GM06990 (cell line): ENCODE measurements around the gene FBLIM1.

Experiments used
- DNase-seq: peaks from one replicate; pipeline ENCODE4 v3.0.0-alpha.2; 2011; ENCODE audit not compliant: insufficient read length; ENCODE audit errors: extremely low read depth
- H3K27me3 ChIP-seq: replicated peaks from 2 replicates; pipeline ENCODE4 v1.6.0; 2011; ENCODE audit warnings: low read length; ENCODE audit not compliant: control insufficient read depth, insufficient read depth
- H3K36me3 ChIP-seq: 2 replicates; pipeline ENCODE4 v1.5.1; 2011; ENCODE audit warnings: low read length; ENCODE audit not compliant: control insufficient read depth, insufficient read depth
- H3K4me3 ChIP-seq: replicated peaks from 2 replicates; pipeline ENCODE4 v1.5.1; 2011; ENCODE audit warnings: low read depth, mild to moderate bottlenecking, control low read depth, low read length
- TF ChIP-seq, protein P1 (sequence below): IDR thresholded peaks from 2 replicates; pipeline ENCODE4 v1.5.1; 2011; ENCODE audit warnings: low read length, control low read depth, mild to moderate bottlenecking, inconsistent platforms; ENCODE audit not compliant: insufficient read depth, poor library complexity, severe bottlenecking

Gene FBLIM1

DNA sequence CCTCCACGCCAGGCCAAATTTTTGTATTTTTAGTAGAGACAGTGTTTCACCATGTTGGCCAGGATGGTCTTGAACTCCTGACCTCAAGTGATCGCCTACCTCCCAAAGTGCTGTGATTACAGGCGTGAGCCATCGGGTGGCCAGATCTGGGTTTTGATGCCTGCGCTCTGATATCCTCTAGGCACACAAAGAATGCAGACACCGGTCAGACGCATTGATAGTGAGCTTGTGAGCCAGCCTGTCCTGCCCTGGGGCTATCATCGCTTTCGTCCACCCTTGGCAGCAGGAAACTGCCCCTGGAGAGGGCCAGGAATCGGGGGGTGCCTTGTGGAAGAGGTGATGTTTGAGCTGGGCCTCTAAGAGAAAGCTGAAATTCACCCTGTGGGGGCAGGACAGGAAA, 4.0 kb downstream of the FBLIM1 start:
- TF ChIP-seq, protein P1, sequence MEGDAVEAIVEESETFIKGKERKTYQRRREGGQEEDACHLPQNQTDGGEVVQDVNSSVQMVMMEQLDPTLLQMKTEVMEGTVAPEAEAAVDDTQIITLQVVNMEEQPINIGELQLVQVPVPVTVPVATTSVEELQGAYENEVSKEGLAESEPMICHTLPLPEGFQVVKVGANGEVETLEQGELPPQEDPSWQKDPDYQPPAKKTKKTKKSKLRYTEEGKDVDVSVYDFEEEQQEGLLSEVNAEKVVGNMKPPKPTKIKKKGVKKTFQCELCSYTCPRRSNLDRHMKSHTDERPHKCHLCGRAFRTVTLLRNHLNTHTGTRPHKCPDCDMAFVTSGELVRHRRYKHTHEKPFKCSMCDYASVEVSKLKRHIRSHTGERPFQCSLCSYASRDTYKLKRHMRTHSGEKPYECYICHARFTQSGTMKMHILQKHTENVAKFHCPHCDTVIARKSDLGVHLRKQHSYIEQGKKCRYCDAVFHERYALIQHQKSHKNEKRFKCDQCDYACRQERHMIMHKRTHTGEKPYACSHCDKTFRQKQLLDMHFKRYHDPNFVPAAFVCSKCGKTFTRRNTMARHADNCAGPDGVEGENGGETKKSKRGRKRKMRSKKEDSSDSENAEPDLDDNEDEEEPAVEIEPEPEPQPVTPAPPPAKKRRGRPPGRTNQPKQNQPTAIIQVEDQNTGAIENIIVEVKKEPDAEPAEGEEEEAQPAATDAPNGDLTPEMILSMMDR: no peak
- no peaks in the 10 kb centered on the region; the same call in 1 of the 2 replicates for H3K27me3 ChIP-seq
- no peak for DNase-seq
- no peaks in the 10 kb centered on the region for H3K36me3 ChIP-seq
- no peak overlapping the region for H3K4me3 ChIP-seq

DNA sequence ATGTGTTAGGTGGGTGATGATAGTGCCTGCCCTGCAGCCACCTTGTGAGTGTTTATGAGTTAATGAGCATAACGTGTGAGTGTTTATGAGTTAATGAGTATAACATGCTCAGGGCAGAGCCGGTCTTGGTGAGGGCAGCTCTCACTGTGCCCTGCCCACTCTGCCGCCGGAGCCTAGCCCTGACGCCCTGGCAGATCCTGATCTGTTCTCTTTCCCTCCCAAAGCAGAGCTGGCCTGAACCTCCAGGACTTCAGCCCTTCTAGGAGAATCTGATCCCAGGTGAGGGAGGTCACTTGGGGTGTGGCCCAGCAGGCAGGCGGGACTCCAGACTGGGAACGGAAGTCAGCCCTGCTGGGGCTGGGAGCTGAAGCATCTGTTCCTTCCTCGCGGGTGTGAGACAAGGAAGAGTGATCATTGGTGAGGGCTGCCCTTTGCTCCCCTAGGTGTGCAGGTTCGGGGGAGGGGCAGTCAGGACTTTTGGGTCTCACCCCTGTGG, 5.7 kb downstream of the FBLIM1 start:
- DNase-seq: no peak
- no peaks in the 10 kb centered on the region for H3K36me3 ChIP-seq
- TF ChIP-seq, protein P1: no peak

GRCh38 chr1:15764890-15765289, 6.3 kb downstream of the FBLIM1 start:
- TF ChIP-seq, protein P1: no peak
- Histone ChIP-seq H3K36me3 (no peaks in the 10 kb centered on the region), H3K27me3 (no peaks in the 10 kb centered on the region; the same call in 1 of the 2 replicates), H3K4me3 (no peak overlapping the region)
- DNase-seq: no peak

More for the DNA sequence above, 5.7 kb downstream of the FBLIM1 start:
- Histone ChIP-seq H3K4me3 (no peak overlapping the region), H3K27me3 (no peaks in the 10 kb centered on the region; the same call in 1 of the 2 replicates)

GRCh38 chr1:15765495-15766194, 7.0 kb downstream of the FBLIM1 start:
- Histone ChIP-seq H3K36me3 (no peaks in the 10 kb centered on the region), H3K27me3 (peaks cover 2% of the 10 kb centered on the region), H3K4me3 (no peak overlapping the region)
- TF ChIP-seq, protein P1: no peak
- no peak for DNase-seq

- Histone ChIP-seq H3K4me3 (no peak overlapping the region), H3K36me3 (no peaks in the 10 kb centered on the region), H3K27me3 (peaks cover 3% of the 10 kb centered on the region)
- DNase-seq: no peak
- TF ChIP-seq, protein P1: no peak
These were observed 9.3 kb downstream of the FBLIM1 start for GRCh38 chr1:15767941-15768340.

DNA sequence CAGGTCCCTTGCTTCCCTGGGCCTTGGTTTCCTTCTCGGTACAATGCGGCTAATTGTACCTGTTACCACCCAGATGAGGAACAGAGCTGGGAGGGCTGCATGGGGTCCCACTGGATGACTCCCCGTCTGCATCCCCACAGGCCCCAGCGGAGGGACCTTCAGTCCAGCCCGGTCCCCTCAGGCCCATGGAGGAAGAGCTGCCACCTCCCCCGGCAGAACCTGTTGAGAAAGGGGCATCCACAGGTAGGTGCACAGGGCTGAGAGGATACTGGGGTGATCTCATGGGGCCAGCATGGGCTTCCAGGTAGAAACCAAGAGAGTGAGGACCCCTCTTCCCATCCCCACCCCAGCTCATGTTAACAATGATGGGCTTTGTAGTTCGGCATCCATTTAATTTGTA, 9.8 kb downstream of the FBLIM1 start:
- Histone ChIP-seq H3K4me3 (no peak overlapping the region), H3K27me3 (peaks cover 3% of the 10 kb centered on the region), H3K36me3 (no peaks in the 10 kb centered on the region)
- TF ChIP-seq, protein P1: no peak
- DNase-seq: no peak
